ENCODE measurements around the gene MARVELD1. TPM values are rescaled to one million over a fixed set of nuclear protein-coding genes. Genes with fewer than 3 reads are reported as not detected.

Gene MARVELD1
- 10 to 100 TPM in 1 of 4 donors, 1 to 10 TPM in 3; 3.5 to 10.3 (median 7.1) TPM for total RNA-seq

DNA sequence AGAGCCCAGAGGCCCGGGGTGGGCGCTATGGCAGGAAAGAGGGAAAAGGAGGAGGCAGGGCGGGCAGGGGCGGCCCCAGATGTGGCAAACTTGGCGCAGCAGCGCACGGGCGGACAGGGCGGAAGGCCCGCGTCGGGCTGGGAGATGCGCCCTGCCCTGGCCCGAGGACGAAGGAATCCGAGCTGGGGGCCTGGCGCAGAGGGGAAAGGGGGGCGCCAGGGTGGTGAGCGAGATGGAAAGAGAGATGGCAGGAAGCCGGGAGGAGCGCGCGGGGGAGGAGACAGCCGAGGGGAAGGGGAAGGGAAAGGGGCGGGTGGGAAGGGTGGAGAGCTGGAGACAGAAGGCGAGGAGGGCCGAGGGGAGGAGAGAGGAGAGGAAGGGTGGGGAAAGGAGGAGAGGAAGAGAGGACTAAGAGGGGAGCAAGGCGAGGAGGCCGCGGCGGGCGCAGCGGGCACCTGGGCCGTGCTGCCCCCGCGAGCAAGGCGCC, at the start of gene MARVELD1:
TSS of gene MARVELD1 (plus strand) at position 392 of the 487 bp plus-strand sequence. CDS start 147 bp downstream, outside the sequence.
- Histone ChIP-seq H3K9me3 (no peaks in the 10 kb centered on the region), H3K4me1 (peaks cover 0 to 24% (median 10%) of the 10 kb centered on the region in 4 donors), H3K36me3 (no peaks in the 10 kb centered on the region), H3K27me3 (no peaks in the 10 kb centered on the region), H3K27ac (peak within 1 kb of the TSS; percentile 76 to 92 (median 80)), H3K4me3 (peak within 1 kb of the TSS; percentile 56 to 75 (median 63))
- DNase-seq, result peak in 2 of 3 donors; percentile 69 to 70
- TF ChIP-seq POLR2A (IDR thresholded peaks at IDR 0.05) (no peak), CTCF (IDR thresholded peaks at IDR 0.05) (no peak)

- peak in 1 of 2 donors; percentile 26 for TF ChIP-seq POLR2A (IDR thresholded peaks at IDR 0.05)
- TF ChIP-seq CTCF (IDR thresholded peaks at IDR 0.05), result no peak
- peak overlapping the region in 3 of 4 donors; percentile 14 to 84 (median 53) for H3K27ac ChIP-seq
These were observed 49.2 kb upstream of the MARVELD1 start for GRCh38 chr10:97664282-97664850.

GRCh38 chr10:97666992-97667391, 46.5 kb upstream of the MARVELD1 start:
- DNase-seq, result no peak
- Histone ChIP-seq H3K27ac (no peak overlapping the region), H3K27me3 (no peaks in the 10 kb centered on the region), H3K9me3 (no peaks in the 10 kb centered on the region), H3K4me3 (no peak overlapping the region), H3K36me3 (peaks cover 0 to 76% (median 0%) of the 10 kb centered on the region in 3 donors), H3K4me1 (peaks cover 0 to 11% (median 0%) of the 10 kb centered on the region in 4 donors)
- TF ChIP-seq CTCF (IDR thresholded peaks at IDR 0.05) (no peak), POLR2A (IDR thresholded peaks at IDR 0.05) (no peak)

More at GRCh38 chr10:97664282-97664850, 49.2 kb upstream of the MARVELD1 start:
- Histone ChIP-seq H3K36me3 (peaks cover 0 to 58% (median 0%) of the 10 kb centered on the region in 3 donors), H3K27me3 (no peaks in the 10 kb centered on the region), H3K4me1 (peaks cover 0 to 11% (median 0%) of the 10 kb centered on the region in 4 donors), H3K4me3 (no peak overlapping the region), H3K9me3 (no peaks in the 10 kb centered on the region)
- DNase-seq, result no peak

DNA sequence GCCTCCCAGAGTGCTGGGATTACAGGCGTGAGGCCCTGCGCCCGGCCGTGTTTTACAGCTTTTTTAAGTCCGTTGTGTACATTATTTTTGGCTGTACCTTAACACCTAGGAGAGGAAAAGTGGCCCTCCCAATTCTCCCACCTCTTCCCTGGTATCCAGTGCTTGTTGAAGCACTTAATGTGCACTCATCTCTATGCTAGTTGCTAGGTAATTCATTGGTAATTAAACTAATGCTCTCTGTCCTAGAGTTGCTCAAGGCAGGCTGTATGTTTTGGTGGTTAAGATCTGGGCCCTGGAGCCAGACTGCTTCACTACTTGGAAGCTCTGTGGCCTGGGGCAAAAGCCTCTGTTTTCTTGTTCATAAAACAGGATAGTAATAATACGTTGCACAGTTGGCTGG, 46.1 kb upstream of the MARVELD1 start:
- Histone ChIP-seq H3K27ac (no peak overlapping the region), H3K4me3 (no peak overlapping the region), H3K36me3 (peaks cover 0 to 71% (median 0%) of the 10 kb centered on the region in 3 donors), H3K27me3 (no peaks in the 10 kb centered on the region), H3K4me1 (peaks cover 0 to 11% (median 0%) of the 10 kb centered on the region in 4 donors), H3K9me3 (no peaks in the 10 kb centered on the region)
- DNase-seq, result no peak
- no peak for TF ChIP-seq POLR2A (IDR thresholded peaks at IDR 0.05)
- no peak for TF ChIP-seq CTCF (IDR thresholded peaks at IDR 0.05)

DNA sequence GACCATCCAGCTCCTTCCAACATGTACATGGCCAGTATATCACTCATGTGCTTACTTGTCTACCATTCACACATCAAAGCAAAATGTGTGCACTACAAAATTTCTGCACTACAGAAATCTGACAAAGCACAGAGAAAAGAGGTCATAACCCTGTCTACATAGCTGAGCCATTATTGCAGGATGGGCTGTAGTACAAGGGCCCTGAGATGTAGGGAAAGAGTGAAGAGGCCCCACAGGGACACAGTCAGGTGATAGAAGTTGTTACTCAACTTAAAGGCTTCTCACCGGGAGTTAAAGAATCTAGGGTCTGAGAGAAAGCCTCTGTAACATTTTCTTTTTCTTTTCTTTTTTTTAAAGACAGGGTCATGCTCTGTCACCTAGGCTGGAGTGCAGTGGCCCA, 44.0 kb upstream of the MARVELD1 start:
- peaks cover 0 to 10% (median 0%) of the 10 kb centered on the region in 4 donors for H3K4me1 ChIP-seq
- H3K27me3 ChIP-seq, result no peaks in the 10 kb centered on the region
- TF ChIP-seq POLR2A (IDR thresholded peaks at IDR 0.05) (no peak), CTCF (IDR thresholded peaks at IDR 0.05) (no peak)
- peaks cover 0 to 72% (median 0%) of the 10 kb centered on the region in 3 donors for H3K36me3 ChIP-seq
- no peak overlapping the region for H3K4me3 ChIP-seq
- no peaks in the 10 kb centered on the region for H3K9me3 ChIP-seq
- H3K27ac ChIP-seq, result no peak overlapping the region
- no peak for DNase-seq

Data from Peyer's patch (tissue), 4 donors.